Activated CD4-positive, CD25-positive, alpha-beta regulatory T cell treated with anti-CD3 and anti-CD28 coated beads, Interleukin-2, amount 50 U/mL, for 72 hours (primary cell): ENCODE measurements around the gene CAMK1.

Experiments used
- DNase-seq: peaks from one replicate; pipeline ENCODE4 v3.0.0; 2021

Gene CAMK1

DNA sequence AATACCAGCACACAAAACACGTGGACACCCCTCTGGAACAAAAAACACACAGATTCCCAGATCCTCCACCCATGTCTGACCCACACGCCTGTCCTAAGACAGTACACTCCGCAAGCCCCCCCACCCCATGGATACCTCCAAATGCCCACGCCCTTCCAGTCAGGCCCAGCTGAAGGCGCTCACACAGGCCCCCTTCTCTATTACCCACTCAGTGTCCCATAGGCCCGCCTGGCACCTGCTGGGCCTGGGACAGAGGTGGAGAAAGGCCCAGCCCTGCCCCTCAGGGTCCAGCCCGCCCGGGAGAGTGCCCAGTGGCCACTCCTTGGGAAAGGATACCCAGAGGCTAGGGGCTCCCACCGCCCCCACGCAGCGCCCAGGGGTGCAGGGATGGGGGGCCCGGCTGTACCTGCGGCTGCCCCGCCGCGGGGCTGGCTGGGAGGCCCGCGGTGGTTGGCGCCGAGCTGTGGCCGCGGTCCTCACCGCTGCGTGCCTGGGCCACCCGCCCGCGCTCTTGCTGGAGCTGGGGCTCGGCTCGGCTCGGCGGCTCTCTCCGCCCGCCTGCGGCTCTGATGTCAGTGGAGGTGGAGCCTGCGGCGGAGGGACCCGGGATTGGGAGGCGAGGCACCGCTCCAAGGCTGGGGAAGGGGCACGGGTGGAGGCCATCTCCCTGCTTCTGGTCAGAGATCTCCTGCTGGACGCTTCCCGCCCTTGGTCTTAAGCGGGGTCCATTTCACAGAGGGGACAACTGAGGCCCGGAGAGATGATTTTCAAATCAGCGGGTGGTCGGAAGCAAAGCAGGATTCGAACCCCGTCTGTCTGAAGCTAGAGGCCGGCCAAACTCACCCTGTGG, at the start of gene CAMK1:
CAMK1 (minus strand) TSS at position 522 of the 850 bp plus-strand sequence. CDS start 2,198 bp downstream, outside the sequence.
- DNase-seq = peak; percentile 66

DNA sequence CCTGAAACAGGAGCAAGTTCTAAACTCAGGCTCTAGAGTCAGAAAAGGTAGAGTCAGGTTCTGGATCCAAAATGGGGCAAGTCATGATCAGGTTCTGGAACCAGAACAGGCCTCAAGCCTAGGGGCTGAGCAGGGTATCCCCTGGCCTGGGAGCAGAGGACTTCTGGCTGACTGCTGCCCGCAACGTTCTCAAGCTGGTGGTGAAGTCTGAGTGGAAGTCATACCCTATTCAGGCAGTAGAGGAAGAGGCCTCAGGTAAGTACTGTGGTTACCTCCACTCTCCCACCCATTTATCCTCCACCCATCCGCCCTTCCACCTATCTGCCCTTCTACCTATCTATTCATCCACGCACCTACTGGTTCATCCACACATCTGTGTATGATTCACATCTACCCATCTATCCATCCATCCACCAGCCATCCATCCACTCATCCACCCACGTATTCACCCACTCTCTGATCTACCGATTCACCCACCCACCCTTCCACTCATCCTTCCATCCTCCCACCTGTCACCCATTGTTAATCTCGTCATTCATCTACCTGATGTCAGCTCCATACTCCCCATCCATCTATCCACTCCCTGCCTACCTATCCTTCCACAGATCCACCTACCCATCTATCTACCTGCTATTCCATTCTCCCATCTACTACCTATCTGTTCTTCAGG, 49.1 kb upstream of the CAMK1 start:
- no peak for DNase-seq

DNA sequence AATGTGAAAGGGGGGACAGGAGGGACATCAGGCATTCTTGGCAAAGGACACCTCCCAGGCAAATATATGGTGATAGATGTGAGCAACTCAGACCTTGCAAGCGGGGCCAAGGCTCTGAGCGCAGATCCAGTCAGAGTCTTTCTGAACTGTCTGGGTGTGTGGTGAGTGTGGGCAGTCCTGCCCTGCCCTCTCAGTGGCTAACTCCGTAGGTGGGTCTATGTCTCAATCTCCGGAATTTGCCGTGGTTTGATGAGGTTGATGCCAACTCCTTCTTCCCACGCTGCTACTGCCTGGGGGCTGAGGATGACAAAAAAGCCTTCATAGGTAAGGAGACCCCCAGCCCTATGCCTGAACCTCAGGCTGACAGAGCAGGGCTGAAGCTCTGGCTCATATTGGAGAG, 47.7 kb upstream of the CAMK1 start:
- DNase-seq = no peak

DNA sequence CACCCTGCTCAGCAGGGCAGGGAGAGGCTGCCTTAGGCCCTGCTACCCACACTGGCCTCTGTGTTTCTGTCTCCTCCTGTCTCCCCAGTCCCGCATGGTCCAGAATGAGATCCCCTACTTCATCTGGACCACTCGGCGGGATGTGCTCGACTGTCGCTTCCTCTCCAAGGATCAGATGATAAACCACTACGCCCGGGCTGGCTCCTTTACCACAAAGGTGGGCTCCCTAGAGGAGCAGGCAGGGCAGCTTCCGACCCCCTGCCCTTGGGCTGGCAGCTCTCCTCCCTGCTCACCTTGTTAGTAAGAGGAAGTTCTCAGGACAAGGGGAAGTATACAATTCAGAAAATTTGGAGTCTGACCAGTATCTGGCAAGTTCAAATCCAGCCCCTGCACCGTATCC, 46.2 kb upstream of the CAMK1 start:
- no peak for DNase-seq

DNA sequence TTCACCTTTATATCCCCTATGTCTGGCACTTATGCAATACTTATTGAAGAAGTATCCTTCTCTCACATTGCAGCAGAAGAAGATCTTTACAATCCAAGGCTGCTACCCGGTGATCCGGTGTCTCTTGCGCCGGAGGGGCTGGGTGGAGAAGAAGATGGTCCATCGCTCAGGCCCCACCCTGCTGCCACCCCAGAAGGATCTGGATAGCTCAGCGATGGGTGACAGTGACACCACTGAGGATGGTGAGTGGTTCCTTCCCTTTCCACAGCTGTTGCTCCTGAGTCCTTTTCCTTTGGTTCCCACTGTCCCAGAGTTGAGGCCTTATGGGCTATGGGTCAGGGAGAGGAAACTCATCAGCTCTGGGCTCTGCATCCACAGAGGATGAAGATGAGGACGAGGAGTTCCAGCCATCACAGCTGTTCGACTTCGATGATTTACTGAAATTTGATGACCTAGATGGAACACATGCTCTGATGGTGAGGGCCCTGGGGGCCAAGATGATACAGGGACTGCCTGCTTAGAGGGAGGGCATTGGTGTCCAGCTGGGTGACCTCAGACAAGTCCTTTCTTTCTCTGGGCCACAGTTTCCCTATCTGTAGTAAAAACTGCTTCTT, 43.2 kb upstream of the CAMK1 start:
- no peak for DNase-seq

DNA sequence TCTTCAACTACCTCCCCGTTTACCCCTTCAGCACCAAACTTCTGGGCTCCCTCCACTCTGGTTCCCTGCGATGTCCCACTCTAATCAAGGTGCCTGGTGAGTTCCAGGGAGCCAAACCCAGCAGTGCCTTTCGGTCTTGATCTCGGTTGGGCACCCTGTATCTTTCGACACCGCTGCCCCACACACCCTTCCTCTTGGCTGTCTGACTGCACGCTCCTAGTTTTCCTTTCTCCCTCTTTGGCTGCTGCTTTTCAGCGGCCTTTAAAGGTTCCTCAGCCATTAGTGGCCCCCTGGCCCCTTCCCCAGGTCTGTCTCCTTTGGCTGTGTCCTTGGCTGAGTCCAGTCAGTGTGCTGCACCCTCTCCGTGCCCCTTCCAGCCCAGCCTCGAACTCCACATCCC, 41.1 kb upstream of the CAMK1 start:
- DNase-seq = no peak

DNA sequence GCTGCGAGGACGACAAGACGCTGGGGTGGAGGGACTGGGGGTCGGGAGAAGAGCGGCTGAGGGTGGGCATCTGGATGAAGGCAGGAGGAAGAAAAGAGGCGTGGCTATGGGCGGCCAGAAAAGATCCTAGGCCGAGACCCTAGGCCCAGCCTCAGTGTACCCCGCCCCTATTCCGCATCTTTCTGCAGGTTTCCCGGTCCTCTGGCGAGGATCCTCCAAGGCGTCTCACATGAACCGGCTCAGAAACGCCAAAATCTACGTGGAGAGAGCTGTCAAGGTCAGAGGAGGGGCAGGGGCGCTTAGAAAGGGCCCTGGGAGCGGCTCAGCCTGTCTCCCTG, 40.7 kb upstream of the CAMK1 start:
- no peak for DNase-seq

DNA sequence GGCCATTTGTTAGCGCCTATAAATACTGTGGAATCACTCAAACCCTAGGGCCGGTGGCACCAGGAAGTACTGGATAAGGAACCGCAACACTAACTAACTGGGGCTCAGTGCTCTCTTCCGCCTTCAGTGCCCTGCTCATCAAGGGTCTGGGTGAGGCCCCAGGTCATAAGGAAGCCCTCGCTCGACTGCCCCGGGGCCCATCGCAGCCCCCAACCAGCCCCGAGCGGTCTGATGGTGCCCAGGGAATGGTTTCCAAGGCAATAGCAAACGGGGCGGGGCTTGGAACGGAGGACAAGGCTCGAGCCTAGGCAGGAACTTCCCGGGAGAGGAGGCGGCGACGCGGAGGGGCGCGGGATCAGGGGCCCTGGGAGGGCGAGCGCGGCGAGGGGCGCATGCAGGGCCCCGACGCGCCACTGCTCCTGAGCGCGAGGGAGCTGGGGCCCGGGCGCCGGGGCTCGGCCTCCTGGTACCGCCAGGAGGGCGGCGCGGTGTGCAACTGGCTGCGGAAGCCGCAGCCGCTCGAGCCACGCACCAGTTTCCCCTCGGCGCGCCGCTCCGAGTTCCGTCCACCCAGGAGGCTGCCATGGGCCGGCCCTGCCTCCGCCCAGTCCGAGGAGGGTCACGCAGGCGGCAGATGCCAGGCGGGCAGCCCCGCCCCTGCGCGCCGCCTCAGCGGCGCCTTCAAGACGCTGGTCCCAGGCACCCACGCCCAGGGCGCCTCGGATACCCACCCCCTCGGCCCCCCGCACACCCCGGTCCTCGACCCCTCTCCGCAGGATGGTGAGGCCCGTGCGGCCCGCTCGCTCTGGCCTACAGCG, 40.1 kb upstream of the CAMK1 start, which contains the start of gene TTLL3:
TTLL3 (plus strand) TSS at position 648 of the 818 bp plus-strand sequence. CDS start 400 bp downstream, outside the sequence.
- DNase-seq = peak; percentile 65

DNA sequence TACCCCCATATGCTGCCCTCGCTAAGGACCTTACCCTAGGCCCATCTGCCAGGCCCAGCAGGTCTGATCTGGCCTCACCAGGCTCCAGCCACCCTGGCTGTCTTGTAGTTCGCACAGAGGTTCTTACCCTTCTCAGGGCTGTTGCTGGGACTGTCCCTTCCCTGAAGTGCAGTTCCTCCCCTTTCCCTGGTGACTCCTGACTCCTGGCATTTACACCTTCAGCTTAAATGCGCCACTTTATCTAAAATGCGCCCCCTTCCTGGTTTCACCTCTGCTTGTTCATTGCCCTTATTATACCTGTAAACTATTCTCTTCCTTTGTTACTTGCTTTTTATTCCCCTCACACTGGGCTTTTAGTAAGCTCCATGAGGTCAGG, 39.5 kb upstream of the CAMK1 start:
- DNase-seq = no peak

DNA sequence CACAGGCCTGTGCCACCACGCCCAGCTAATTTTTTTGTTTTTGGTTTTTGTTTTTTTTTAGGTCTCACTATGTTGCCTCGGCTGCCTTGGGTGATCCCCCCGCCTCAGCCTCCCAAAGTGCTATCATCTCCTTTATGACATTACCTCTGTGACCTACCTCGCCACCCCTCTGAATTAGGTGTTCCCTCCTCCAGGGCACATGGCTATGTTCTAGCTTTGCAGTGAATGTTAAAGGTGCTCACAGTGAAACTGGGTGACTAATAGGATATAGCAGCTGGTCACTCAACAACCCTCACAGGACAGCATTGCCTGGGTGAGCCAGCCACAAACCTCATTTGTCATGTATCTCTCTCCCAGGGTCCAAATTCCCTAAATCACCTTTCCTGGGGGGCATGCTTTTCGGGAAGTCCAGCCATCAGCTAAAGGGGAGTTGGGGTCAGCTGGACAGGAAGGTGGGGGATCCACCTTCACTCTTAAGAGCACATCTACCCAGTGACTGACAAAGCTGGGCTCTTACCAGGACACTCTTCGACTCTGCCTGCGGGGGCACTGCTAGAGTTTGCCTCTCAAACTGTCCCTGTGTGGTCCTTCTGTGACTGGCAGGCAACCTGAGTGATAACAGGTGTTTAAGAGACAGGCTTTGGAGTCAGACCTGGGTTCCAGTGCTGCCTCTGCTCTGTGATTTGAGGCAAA, 38.7 kb upstream of the CAMK1 start:
- DNase-seq = peak; percentile 47

DNA sequence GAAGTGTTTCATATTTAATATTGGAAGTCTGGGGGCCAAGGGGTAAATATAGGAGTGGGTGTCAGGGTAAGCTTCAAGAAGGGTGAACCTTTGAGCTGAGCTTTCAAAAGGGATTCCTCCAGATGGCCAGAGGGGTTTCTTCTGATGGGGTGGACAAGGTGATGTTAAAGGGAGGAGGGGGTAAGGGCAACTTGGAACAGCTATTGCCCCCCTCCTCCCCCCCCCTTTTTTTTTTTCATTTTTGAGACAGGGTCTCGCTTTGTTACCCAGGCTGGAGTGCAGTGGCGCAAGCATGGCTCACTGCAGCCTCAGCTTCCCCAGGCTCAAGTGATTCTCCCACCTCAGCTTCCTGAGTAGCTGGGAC, 38.2 kb upstream of the CAMK1 start:
- no peak for DNase-seq

DNA sequence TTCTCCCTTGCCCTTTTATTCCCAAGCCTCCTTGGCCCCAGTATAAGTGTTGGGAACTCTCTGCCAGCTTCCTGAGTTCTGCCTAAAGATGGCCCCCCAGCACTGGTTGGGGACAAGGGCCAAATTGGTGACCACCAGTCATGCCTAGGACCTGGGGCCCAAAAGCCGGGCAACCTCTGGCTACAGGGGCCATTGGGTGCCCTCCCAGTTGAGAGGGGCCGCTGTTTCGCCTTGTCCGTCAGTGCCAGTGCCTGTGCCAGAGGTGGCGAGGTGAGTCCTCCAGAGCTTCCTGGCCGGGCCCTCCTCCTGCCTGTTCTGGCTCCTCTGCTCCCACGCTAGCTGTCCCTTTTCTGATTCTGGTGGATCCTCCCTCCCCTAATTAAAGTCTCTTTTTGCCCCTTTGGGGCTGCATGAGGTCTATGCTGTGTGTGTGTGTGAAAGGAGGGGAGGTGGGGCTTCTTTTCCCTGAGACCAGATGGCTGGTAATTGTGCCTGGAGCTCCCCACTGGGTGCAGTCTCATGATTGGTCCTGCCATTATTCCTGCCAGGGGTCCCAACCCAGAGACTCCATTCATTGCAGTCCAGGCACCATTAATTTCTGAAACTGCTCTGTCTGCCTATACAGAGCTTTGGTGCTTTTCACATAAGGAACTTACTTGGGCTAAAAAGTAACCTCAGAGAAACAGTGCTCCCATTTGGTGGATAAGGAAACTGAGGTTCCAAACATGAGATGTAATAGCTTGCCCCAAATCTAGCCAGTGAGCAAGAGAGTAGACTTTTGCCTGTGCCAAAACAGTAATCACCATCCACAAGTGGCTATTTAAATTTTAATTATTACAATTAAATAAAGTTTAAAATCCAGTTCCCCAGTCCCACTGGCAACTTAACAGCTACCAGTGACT, 37.2 kb upstream of the CAMK1 start:
- DNase-seq = no peak

DNA sequence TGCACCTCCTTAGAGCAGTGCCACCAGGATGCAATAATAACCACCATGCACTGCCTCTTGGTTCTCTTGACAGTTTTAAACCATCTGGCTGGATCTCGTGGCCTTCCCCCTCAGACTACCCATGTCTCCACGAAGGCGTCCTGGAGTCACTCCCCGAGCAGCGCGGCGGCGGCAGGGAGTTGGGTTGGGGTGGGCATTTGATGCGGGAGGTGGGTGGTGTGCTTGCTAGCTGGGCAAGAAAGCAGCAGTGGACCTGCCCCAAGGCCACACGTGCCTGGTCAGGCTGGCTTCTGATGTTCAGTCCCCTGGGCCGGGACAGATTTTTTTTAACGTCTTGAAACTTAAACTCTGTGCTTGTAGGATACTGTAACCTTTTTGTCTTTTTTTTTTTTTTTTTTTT, 36.4 kb upstream of the CAMK1 start:
- no peak for DNase-seq

DNA sequence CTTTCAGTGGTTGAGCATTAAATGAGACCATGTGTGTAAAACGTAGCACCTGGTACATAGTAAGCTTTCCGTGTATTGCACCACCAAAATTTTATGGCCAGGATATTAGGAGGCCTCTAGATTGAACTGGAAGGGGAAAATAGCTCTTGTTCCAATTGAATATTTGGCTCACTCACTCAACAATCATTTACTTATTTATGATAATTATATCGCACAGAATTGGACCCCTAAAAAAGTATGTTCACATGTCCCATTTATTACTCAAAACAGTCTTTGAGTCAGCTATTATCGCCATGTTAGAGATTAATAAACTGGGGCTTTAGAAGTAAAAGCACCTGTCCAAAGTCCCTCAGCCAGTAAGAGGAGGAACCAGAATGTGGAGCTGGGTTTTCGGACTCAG, 35.2 kb upstream of the CAMK1 start:
- no peak for DNase-seq

DNA sequence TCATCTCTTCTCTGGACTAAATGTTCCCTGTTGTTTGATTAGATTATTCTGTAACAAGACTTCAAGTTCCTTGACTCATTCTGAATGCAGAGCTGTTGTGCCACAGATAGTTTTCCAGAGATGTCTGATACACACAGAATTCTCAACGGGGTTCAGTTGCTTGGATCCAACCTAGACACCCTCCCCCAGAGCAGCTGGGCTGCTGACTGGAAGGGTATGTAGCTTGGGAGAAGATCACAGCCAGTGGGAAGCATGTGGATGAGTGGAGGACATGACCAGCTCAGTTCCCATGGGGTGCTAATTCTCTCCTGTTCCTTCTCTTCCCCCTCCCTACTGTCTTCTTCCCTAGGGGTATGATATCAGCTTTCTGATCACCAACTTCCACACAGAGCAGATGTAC, 33.7 kb upstream of the CAMK1 start:
- no peak for DNase-seq

DNA sequence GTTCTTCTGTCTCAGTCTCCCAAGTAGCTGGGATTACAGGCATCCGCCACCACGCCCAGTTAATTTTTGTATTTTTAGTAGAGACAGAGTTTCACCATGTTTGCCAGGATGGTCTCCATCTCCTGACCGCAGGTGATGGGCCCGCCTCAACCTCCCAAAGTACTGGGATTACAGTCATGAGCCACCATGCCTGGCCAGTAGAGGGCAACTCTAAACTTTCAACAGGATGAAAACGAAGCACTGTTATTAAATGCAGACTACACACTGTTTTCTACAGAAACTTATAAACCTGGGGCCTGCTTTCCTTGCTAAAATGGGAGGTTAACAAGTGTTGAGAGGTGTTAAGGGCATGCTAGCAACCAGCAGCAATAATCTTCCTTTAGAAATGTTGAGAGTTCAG, 30.8 kb upstream of the CAMK1 start:
- no peak for DNase-seq

DNA sequence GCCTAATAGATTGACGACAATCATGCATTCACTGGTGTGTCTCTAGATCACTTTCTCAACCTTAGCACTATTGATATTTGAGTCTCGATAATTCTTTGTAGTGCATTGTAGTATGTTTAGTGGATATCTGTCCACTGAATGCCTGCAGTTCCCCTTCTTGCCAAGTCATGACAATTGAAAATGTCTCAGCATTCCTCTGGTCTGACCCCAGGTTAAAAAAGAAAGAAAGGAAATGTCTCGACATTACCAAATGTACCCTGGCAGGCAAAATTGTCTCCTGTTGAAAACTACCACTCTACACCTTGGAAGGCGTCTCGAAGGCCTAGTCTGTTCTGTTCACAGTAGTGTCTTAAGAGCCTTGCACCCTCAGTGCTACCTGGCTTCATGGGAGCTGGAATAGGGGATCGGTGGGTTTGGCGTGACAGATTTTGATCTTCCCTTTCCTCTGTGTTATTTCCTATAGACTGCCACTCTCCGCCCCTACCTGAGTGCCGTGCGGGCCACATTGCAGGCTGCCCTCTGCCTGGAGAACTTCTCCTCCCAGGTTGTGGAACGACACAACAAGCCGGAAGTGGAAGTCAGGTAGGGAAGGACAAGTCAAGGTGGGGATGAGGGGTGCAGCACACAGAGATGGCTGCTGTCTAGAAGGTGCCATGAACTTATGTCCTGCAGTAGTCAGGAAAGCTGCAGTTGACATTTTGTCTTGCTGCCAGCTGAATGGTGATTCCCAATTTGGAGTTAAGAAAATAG, 27.6 kb upstream of the CAMK1 start:
- DNase-seq = no peak

DNA sequence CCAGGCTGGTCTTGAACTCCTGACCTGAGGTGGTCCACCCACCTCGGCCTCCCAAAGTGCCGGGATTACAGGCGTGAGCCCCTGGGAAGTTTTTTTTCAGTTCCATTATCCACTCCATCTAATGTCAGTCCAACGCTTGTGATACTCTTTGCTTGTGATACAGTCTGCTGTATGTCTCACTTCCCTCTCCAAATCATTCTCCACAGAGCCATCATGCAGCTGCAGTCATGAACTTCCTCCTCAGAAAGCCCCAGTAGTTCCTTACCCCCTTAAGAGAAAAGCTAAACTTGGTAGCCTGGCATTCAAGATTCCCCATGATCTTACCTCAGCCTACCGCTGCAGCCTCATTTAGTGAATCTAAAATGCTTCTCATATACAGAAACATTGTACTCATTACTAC, 25.5 kb upstream of the CAMK1 start:
- DNase-seq = no peak

DNA sequence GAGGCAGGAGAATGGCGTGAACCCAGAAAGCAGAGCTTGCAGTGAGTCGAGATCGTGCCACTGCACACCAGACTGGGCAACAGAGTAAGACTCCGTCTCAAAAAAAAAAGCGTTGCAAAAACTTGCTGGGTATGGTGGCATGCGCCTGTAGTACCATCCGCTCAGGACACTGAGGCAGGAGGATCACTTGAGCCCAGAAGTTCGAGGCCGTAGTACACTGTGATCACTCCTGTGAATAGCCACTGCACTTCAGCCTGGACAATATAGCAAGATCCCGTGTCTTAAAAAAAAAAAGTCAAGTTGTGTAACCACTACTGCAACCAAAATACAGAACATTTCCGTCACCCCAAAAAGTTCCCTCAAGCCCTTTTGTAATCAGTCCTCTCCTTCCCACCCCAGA, 24.7 kb upstream of the CAMK1 start:
- DNase-seq = no peak

DNA sequence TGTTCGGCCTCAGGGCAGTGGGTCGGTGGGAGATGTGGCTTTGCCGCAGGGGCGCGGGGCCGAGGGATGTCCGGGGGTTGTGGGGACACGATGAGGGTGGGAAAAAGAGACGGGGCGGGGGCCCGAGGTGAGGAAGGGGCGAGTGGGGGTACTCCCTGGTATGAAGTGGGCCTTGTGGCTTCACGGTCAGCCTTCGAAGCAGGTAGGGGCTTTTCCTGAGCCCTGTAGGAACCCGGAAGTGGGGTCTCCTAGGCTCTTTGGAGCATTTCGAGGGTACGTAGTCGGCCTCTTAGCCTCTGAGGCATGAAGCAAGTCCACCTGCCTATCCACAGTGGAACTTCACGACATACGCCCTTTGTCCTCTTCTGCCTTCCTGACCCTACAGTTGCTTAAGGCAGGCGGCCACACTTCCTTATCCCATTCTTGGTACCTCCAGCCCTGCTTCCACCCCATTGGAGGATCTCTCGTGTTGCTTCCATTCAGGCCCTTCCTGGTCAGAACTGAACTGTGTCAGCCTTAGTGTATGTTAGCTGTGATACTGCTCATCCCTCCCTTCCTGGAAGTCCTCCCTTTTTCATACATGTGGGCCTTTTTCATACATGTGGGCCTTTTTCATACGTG, 23.5 kb upstream of the CAMK1 start:
- no peak for DNase-seq
